Trophoblast cell (in vitro differentiated cells and primary cell): Measurements from ENCODE around the gene CES2.

Experiments
- DNase-seq, 2 donors: peaks; one replicate each; pipeline ENCODE4 v3.0.0-alpha.2; 2016
- H2AFZ ChIP-seq: 2 replicates; pipeline ENCODE4 v1.6.1; 2013; ENCODE audit warnings: low read length, moderate library complexity, mild to moderate bottlenecking; ENCODE audit not compliant: insufficient read depth, poor library complexity
- H2AK5ac ChIP-seq: 2 replicates; pipeline ENCODE4 v1.6.1; 2013; ENCODE audit warnings: mild to moderate bottlenecking, low read length
- H2BK120ac ChIP-seq: 2 replicates; pipeline ENCODE4 v1.6.1; 2013; ENCODE audit warnings: low read length, mild to moderate bottlenecking, moderate library complexity; ENCODE audit not compliant: insufficient read depth, poor library complexity
- H2BK12ac ChIP-seq: 2 replicates; pipeline ENCODE4 v1.6.1; 2013; ENCODE audit warnings: mild to moderate bottlenecking, low read length, moderate library complexity
- H2BK5ac ChIP-seq: 2 replicates; pipeline ENCODE4 v1.6.1; 2013; ENCODE audit warnings: low read length, low read depth, moderate library complexity, mild to moderate bottlenecking; ENCODE audit not compliant: poor library complexity
- H3K14ac ChIP-seq: 2 replicates; pipeline ENCODE4 v1.6.1; 2013; ENCODE audit warnings: mild to moderate bottlenecking, low read length
- H3K18ac ChIP-seq: 2 replicates; pipeline ENCODE4 v1.6.1; 2013; ENCODE audit warnings: mild to moderate bottlenecking, low read length
- H3K23ac ChIP-seq: 2 replicates; pipeline ENCODE4 v1.6.1; 2013; ENCODE audit warnings: low read length
- H3K27ac ChIP-seq: 2 replicates; pipeline ENCODE4 v1.5.1; 2013; ENCODE audit warnings: low read depth, mild to moderate bottlenecking, inconsistent platforms, low read length, moderate library complexity
- H3K27me3 ChIP-seq: 2 replicates; pipeline ENCODE4 v1.6.1; 2013; ENCODE audit warnings: inconsistent platforms, mild to moderate bottlenecking, low read length, moderate library complexity; ENCODE audit not compliant: insufficient read depth
- H3K36me3 ChIP-seq, 2 experiments: 1 replicate in 1 of 2; 2 replicates in 1 of 2; pipeline ENCODE4 v1.6.1; 2013; ENCODE audit warnings: low read length in 2 of 2, mild to moderate bottlenecking in 2 of 2, moderate library complexity in 1 of 2; ENCODE audit not compliant: insufficient read depth in 2 of 2, control insufficient read depth in 1 of 2
- H3K4ac ChIP-seq: 2 replicates; pipeline ENCODE4 v1.6.1; 2013; ENCODE audit warnings: low read depth, mild to moderate bottlenecking, low read length, moderate library complexity
- H3K4me1 ChIP-seq, 2 experiments: 1 replicate in 1 of 2; 2 replicates in 1 of 2; pipeline ENCODE4 v1.6.1; 2013; ENCODE audit warnings: low read length in 2 of 2, mild to moderate bottlenecking in 2 of 2, moderate library complexity in 1 of 2; ENCODE audit not compliant: insufficient read depth in 2 of 2, control insufficient read depth in 1 of 2
- H3K4me2 ChIP-seq: 2 replicates; pipeline ENCODE4 v1.6.1; 2013; ENCODE audit warnings: inconsistent platforms, mild to moderate bottlenecking, low read length, moderate library complexity
- H3K4me3 ChIP-seq: 2 replicates; pipeline ENCODE4 v1.5.1; 2013; ENCODE audit warnings: mild to moderate bottlenecking, low read depth, low read length, inconsistent platforms
- H3K79me1 ChIP-seq: one replicate; pipeline ENCODE4 v1.6.1; 2013; ENCODE audit warnings: low read length
- H3K79me2 ChIP-seq: 2 replicates; pipeline ENCODE4 v1.6.1; 2013; ENCODE audit warnings: low read length, mild to moderate bottlenecking; ENCODE audit not compliant: control insufficient read depth, insufficient read depth, poor library complexity
- H3K9ac ChIP-seq: 2 replicates; pipeline ENCODE4 v1.6.1; 2013; ENCODE audit warnings: mild to moderate bottlenecking, low read length
- H3K9me3 ChIP-seq: 2 replicates; pipeline ENCODE4 v1.6.1; 2013; ENCODE audit warnings: low read depth, mild to moderate bottlenecking, control low read depth, inconsistent platforms, low read length; ENCODE audit not compliant: insufficient read depth
- H4K12ac ChIP-seq: 2 replicates; pipeline ENCODE4 v1.6.1; 2013; ENCODE audit warnings: low read depth, mild to moderate bottlenecking, low read length, moderate library complexity
- H4K8ac ChIP-seq: 2 replicates; pipeline ENCODE4 v1.6.1; 2013; ENCODE audit warnings: low read depth, mild to moderate bottlenecking, low read length, moderate library complexity
- H4K91ac ChIP-seq: one replicate; pipeline ENCODE4 v1.6.1; 2013; ENCODE audit warnings: low read depth, mild to moderate bottlenecking, low read length, moderate library complexity
- whole genome bisulfite sequencing: extraction: QIAGEN DNeasy Blood & Tissue Kit; methylation state at CpG from one replicate; pipeline ENCODE4 v1.1.7; 2013; ENCODE audit warnings: missing lambda C conversion rate; ENCODE audit not compliant: insufficient read length, insufficient coverage; ENCODE audit errors: extremely low coverage; 5-methylcytosine and 5-hydroxymethylcytosine counted together

CES2 gene

DNA sequence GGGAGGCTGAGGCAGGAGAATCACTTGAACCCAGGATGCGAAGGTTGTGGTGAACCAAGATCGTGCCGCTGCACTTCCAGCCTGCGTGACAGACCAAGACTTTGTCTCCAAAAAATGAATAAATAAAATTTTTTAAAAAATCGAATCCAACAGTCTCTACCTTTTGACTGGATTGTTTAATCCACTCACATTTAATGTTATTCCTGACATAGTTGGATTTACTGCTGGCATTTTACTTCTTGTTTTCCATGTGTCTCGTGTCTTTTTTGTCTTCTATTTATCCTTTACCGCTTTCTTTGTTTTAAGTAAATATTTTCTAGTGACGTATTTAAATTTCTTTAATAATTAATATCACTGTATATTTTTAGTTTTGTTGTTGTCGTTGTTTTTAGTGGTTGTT, 47.7 kb downstream of the CES2 start:
- Histone ChIP-seq H3K79me1 (no peaks in the 10 kb centered on the region), H3K79me2 (no peaks in the 10 kb centered on the region), H3K9me3 (no peaks in the 10 kb centered on the region), H2AK5ac (no peak overlapping the region), H3K18ac (no peak overlapping the region), H4K91ac (no peak overlapping the region), H3K4me3 (no peak overlapping the region), H2BK120ac (no peak overlapping the region), H3K9ac (no peak overlapping the region), H3K4ac (no peak overlapping the region), H3K36me3 (no peaks in the 10 kb centered on the region), H4K12ac (no peak overlapping the region), H4K8ac (no peak overlapping the region), H2BK5ac (no peak overlapping the region), H2BK12ac (no peak overlapping the region), H3K27me3 (no peaks in the 10 kb centered on the region), H3K14ac (no peak overlapping the region), H3K4me1 (no peaks in the 10 kb centered on the region), H3K27ac (no peak overlapping the region), H3K23ac (no peak overlapping the region), H2AFZ (no peak overlapping the region), H3K4me2 (no peak overlapping the region)
- no CpG with 5 or more reads among the region's 9 CpGs for whole genome bisulfite sequencing
- no peak for DNase-seq

DNA sequence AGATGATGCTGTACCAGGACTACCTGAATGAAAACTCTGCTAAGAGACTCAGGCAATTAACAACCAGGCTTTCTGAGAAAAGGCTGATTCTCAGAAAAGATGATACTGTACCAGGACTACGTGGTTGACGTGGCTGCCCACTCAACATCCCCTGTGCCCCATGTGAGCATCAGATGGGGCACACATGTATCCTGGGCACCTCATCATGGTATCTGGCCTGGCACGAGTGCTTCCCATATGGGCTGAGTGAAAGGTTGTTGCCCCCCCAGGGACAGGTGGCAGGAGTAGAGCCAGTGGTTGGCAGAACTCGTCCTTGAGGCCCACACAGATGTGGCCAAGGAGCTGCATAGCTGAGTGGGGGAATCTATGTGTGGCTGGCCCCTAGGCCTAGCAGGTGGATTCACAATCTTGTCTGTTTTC, 49.6 kb downstream of the CES2 start:
- no peak for DNase-seq
- H3K4ac ChIP-seq = no peak overlapping the region
- H3K79me1 ChIP-seq = no peaks in the 10 kb centered on the region
- H3K27me3 ChIP-seq = no peaks in the 10 kb centered on the region
- no peak overlapping the region for H4K12ac ChIP-seq
- no peak overlapping the region for H2AK5ac ChIP-seq
- no peak overlapping the region for H3K27ac ChIP-seq
- no peaks in the 10 kb centered on the region for H3K4me1 ChIP-seq
- H3K36me3 ChIP-seq = no peaks in the 10 kb centered on the region
- no peak overlapping the region for H2AFZ ChIP-seq
- no CpG with 5 or more reads among the region's 4 CpGs for WGBS
- no peak overlapping the region for H2BK12ac ChIP-seq
- no peak overlapping the region for H3K9ac ChIP-seq
- no peak overlapping the region for H3K23ac ChIP-seq
- H2BK5ac ChIP-seq = no peak overlapping the region
- no peak overlapping the region for H3K4me3 ChIP-seq
- no peak overlapping the region for H4K8ac ChIP-seq
- H3K14ac ChIP-seq = no peak overlapping the region
- no peak overlapping the region for H4K91ac ChIP-seq
- no peak overlapping the region for H2BK120ac ChIP-seq
- no peaks in the 10 kb centered on the region for H3K79me2 ChIP-seq
- H3K9me3 ChIP-seq = no peaks in the 10 kb centered on the region
- no peak overlapping the region for H3K4me2 ChIP-seq
- no peak overlapping the region for H3K18ac ChIP-seq

DNA sequence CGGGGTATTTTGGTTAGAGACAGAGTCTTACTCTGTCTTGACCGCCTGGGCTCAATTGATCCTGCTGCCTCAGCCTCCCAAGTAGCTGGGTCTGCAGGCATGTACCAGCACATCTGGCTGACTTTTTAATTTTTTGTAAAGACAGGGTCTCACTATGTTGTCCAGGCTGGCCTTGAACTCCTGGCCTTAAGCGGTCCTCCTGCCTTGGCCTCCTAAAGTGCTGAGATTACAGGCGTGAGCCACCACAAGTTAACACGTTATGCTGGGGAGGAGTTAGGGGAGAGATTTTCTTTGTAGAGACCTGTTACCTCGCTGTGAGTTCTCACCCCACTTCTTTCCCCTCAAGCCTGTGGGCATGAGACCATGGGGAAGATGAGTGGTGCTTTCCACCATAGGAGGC, 51.2 kb downstream of the CES2 start:
- H3K23ac ChIP-seq = no peak overlapping the region
- H3K27ac ChIP-seq = no peak overlapping the region
- no peak overlapping the region for H3K18ac ChIP-seq
- H3K4me1 ChIP-seq = no peaks in the 10 kb centered on the region
- H3K9me3 ChIP-seq = no peaks in the 10 kb centered on the region
- no peak overlapping the region for H2AFZ ChIP-seq
- H3K4me2 ChIP-seq = no peak overlapping the region
- no peak overlapping the region for H3K4ac ChIP-seq
- no peak overlapping the region for H2BK12ac ChIP-seq
- no peak overlapping the region for H2BK5ac ChIP-seq
- H3K79me1 ChIP-seq = no peaks in the 10 kb centered on the region
- no peaks in the 10 kb centered on the region for H3K36me3 ChIP-seq
- H3K14ac ChIP-seq = no peak overlapping the region
- H2AK5ac ChIP-seq = no peak overlapping the region
- H4K91ac ChIP-seq = no peak overlapping the region
- H2BK120ac ChIP-seq = no peak overlapping the region
- H3K79me2 ChIP-seq = no peaks in the 10 kb centered on the region
- H4K8ac ChIP-seq = no peak overlapping the region
- H3K9ac ChIP-seq = no peak overlapping the region
- no peaks in the 10 kb centered on the region for H3K27me3 ChIP-seq
- H4K12ac ChIP-seq = no peak overlapping the region
- 100% methylated on average over 1 of the region's 6 CpGs for WGBS
- no peak for DNase-seq
- H3K4me3 ChIP-seq = no peak overlapping the region

DNA sequence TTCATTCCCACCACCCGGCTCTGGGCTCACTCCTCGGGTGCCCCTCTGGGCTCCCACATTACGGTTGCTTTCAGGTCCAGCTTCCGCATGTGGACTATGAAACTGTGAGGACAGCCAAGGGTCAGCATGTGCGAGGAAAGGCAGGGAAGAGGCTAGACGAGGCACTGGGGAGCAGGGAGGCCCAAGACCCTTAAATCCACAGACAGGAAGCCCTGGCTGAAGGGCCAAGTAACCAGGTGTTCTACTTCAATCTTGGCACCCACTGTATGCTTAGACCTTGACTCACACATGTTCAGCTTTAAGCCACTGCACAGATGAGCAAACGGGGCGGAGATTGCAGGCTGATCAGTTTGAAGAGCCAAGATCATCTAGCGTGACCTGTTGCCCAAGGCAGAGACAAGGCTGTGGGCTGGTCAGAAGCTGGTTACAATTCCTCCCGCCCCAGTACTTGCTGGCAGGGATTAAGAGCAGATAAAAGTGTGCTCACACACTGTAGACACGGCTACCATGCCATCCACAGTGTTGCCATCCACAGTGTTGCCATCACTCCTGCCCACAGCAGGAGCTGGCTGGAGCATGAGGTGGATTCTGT, 53.0 kb downstream of the CES2 start, which contains the start of gene CES4A:
CES4A (plus strand) TSS at position 393 of the 592 bp plus-strand sequence; CDS start at position 577, 184 bp downstream.
- Histone ChIP-seq H2BK5ac (no peak within 1 kb of the TSS), H2AFZ (no peak within 1 kb of the TSS), H3K79me2 (no peaks in the 10 kb centered on the region), H3K14ac (no peak within 1 kb of the TSS), H3K9me3 (no peaks in the 10 kb centered on the region), H3K79me1 (no peaks in the 10 kb centered on the region), H4K91ac (no peak within 1 kb of the TSS), H2BK12ac (no peak within 1 kb of the TSS), H4K12ac (no peak within 1 kb of the TSS), H3K4me2 (no peak within 1 kb of the TSS), H4K8ac (no peak within 1 kb of the TSS), H3K27me3 (no peaks in the 10 kb centered on the region), H3K18ac (no peak within 1 kb of the TSS), H3K36me3 (no peaks in the 10 kb centered on the region), H3K9ac (no peak within 1 kb of the TSS), H3K4me1 (no peaks in the 10 kb centered on the region), H2BK120ac (no peak within 1 kb of the TSS), H3K4me3 (no peak within 1 kb of the TSS), H2AK5ac (no peak within 1 kb of the TSS), H3K23ac (no peak within 1 kb of the TSS), H3K4ac (no peak within 1 kb of the TSS), H3K27ac (no peak within 1 kb of the TSS)
- peak in 1 of 2 donors; percentile 26 for DNase-seq
- no CpG with 5 or more reads among the region's 11 CpGs for WGBS
